HG03159 (cell line): ENCODE measurements around the gene OSBPL9.
"Not testable (repeated sequence)": the region's sequence is repeated elsewhere in the genome, so short reads cannot be mapped to it uniquely, and the experiment has no call there.

Experiments used
- ATAC-seq: cut with Tn5 transposase; IDR thresholded peaks from one replicate; pipeline ENCODE4 v1.9.1; 2021; ENCODE audit warnings: mild to moderate bottlenecking, moderate library complexity; ENCODE audit not compliant: unreplicated experiment

The OSBPL9 gene

DNA sequence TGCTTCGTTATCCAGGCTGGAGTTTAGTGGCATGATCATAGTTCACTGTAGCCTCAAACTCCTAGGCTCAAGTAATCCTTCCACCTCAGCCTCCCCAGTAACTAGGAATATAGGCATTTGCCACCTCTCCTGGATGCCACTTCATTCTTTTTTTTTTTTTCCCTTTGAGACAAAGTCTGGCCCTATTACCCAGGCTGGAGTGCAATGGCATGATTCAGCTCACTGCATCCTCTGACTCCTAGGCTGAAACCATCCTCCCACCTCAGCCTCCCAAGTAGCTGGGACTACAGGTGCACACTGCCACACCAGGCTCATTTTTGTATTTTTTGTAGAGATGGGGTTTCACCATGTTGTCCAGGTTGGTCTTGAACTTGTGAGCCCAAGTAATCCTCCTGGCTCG, 19.3 kb downstream of the OSBPL9 start:
- no peak for ATAC-seq

DNA sequence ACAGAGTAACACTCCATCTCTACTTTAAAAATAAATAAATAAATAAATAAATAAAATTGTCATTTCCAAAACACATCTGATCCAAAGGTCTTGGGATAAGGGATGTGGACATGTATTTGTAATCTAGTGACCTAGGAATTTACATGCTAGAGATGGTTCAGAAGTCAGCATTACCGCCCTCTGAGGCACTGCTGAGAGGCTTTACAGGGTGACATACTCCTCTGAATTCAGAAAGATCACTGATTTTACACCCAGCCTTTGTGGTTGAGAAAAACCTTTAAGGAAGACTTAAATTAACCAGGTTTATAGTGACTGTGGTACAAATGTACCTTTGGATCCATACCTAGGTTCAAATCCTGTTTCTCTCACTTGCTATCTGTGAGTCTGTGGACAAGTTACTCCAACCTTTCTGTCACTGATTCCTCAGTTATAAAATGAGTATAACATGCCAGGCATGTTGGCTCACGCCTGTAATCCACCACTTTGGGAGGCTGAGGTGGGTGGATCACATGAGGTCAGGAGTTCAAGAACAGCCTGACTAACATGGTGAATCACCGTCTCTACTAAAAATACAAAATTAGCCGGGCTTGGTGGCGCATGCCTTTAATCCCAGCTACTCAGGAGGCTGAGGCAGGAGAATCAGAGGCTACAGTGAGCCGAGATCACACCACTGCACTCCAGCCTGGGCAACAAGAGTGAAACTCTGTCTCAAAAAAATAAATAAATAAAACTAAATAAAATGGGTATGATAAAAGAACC, 20.1 kb downstream of the OSBPL9 start:
- no peak for ATAC-seq

- no peak for ATAC-seq
Measured at GRCh38 chr1:51638350-51638749, 21.5 kb downstream of the OSBPL9 start.

GRCh38 chr1:51639694-51640093, 22.8 kb downstream of the OSBPL9 start:
- ATAC-seq: no peak

- ATAC-seq: no peak
Measured at GRCh38 chr1:51641096-51641495, 24.2 kb downstream of the OSBPL9 start.

- ATAC-seq: no peak
Measured at GRCh38 chr1:51642739-51643142, 25.8 kb downstream of the OSBPL9 start.

- no peak for ATAC-seq
Measured at GRCh38 chr1:51643362-51643761, 26.5 kb downstream of the OSBPL9 start.

DNA sequence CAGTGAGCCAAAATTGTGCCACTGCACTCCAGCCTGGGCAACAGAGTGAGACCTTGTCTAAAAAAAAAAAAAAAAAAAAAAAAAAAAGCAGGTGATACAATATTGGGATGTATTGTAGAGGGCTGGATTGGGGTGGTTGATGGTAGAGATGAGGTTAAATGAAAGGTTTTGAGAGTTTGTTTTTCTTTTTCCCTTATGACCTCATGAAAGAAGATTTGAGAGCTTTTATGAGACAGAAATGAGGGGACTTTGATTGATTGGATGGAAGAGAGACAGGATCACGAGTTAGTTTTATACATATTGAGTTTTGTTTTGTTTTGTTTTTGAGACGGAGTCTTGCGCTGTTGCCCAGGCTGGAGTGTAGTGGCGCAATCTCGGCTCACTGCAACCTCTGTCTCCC, 27.1 kb downstream of the OSBPL9 start:
- no peak for ATAC-seq

GRCh38 chr1:51644533-51645197, 27.8 kb downstream of the OSBPL9 start:
- ATAC-seq: no peak

DNA sequence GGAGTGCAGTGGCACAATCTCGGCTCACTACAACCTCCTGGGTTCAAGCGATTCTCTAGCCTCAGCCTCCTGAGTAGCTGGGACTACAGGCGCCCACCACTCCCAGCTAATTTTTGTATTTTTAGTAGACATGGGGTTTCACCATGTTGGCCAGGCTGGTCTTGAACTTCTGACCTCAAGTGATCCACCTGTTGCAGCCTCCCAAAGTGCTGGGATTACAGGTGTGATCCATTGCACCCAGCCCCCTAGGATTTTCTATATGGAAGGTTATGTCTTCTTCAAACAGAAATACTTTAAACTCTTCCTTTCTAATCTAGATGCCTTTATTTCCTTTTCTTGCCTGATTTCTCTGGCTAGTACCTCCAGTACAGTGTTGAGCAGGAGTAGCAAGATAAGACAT, 29.7 kb downstream of the OSBPL9 start:
- ATAC-seq: not testable (repeated sequence)

- no peak for ATAC-seq
Measured at GRCh38 chr1:51648180-51649109, 31.6 kb downstream of the OSBPL9 start.

- no peak for ATAC-seq
Measured at GRCh38 chr1:51649593-51650091, 32.8 kb downstream of the OSBPL9 start.

GRCh38 chr1:51650198-51650597, 33.3 kb downstream of the OSBPL9 start:
- ATAC-seq: no peak

DNA sequence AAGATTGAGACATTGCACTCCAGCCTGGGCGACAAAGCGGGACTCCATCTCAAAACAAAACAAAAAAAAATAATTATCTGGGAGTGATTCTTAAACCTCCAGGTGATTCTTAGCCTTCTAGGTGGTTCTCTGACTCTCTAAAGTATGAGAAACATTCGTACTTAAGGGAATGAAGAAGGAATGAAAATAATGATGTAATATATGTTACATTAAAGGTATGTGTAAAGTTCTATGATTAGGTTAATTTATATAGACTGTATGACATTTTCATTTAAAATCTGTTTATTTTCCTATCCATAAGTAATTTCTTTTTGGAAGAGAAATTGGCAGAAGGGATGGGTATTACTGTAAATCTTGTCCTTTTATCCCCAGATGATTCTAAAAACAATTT, 34.7 kb downstream of the OSBPL9 start:
- no peak for ATAC-seq

DNA sequence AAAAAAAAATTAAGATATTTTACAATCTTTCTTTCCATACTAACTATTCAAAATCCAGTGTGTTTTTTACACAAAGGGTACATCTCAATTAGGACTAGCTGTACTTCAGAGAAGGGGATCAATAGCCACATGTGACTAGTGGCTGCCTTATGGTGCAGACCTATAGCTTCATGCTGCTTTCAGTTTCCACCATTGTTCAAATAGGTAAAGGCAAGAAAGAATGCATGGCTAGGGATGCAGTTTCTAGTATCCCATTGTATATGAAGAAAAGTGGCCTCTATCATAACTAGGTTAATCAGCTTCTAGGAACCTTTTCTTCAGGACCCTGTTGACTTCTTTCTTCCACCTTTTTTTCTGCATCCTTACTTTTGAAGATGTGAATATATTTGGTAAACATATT, 35.7 kb downstream of the OSBPL9 start:
- ATAC-seq: no peak

DNA sequence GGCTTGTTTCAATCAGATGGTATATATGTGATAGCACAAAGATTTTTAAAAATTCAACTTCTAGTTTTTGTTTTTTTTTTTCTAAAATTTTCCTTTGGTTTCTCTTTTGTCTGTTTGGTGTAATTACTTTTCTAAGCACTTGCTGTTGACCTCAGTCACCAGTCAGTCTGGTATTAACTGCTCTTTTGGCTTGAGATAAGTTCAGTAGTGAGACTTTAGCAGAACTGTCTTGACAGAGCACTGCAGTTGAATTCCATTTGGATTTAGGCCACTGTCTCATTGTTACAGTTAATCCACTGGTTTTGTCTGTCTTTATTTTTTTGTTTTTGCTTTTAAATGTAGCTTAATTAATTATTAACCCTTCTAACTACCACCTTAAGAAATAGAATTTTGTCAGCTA, 36.2 kb downstream of the OSBPL9 start:
- no peak for ATAC-seq

GRCh38 chr1:51654000-51654399, 37.1 kb downstream of the OSBPL9 start:
- no peak for ATAC-seq

GRCh38 chr1:51656374-51656773, 39.5 kb downstream of the OSBPL9 start:
- no peak for ATAC-seq

GRCh38 chr1:51660580-51660979, 43.7 kb downstream of the OSBPL9 start:
- ATAC-seq: no peak

DNA sequence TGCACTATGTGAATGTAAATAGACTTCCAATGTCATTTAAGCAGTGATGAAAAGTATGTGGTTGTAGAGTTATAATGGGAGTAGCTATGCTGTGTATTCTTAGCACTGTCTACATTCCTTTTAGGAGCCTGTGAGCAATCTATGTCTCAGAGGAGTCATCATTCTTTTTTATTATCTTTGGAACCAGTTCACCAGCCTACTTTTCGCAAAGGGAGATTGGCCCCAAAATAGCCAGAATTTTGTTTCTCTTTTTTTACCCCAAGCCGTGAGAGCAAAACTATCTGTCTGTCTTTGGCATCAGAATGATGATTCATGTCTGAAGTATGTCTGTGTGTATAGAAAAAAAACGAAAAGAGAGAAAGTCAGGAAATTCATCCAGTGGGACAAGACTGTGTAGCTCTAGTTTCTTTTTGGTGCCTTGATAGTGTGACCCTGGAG, 44.2 kb downstream of the OSBPL9 start:
- ATAC-seq: no peak

GRCh38 chr1:51663105-51663504, 46.2 kb downstream of the OSBPL9 start:
- no peak for ATAC-seq
